ENCODE data around the gene GHITM. TPM values are rescaled to one million over a fixed set of nuclear protein-coding genes. Genes with fewer than 3 reads are reported as not detected.
"Not testable (repeated sequence)": the region's sequence is repeated elsewhere in the genome, so short reads cannot be mapped to it uniquely, and the experiment has no call there.

Gene GHITM, protein sequence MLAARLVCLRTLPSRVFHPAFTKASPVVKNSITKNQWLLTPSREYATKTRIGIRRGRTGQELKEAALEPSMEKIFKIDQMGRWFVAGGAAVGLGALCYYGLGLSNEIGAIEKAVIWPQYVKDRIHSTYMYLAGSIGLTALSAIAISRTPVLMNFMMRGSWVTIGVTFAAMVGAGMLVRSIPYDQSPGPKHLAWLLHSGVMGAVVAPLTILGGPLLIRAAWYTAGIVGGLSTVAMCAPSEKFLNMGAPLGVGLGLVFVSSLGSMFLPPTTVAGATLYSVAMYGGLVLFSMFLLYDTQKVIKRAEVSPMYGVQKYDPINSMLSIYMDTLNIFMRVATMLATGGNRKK
- polyA plus RNA-seq (ENCODE audit: insufficient read length in 3 of 3) = 100 to 1,000 TPM; 161 to 165 (median 164) TPM
- long read RNA-seq, donor 1, transcript GHITM-201 (9 exons, 2,128 nt) = major isoform, 68 of 178 reads
- long read RNA-seq, donor 1, partial matches to known transcripts = 105 of 178 reads
- long read RNA-seq, donor 1, other reads (novel, unspliced or antisense) = 5 of 178 reads
- long read RNA-seq, donor 2, transcript GHITM-201 (9 exons, 2,128 nt) = major isoform, 119 of 293 reads
- long read RNA-seq, donor 2, partial matches to known transcripts = 174 of 293 reads
- long read RNA-seq, donor 2, other reads (novel, unspliced or antisense) = 0 of 293 reads
- long read RNA-seq, donor 3, transcript GHITM-201 (9 exons, 2,128 nt) = major isoform, 63 of 176 reads
- long read RNA-seq, donor 3, partial matches to known transcripts = 113 of 176 reads
- long read RNA-seq, donor 3, other reads (novel, unspliced or antisense) = 0 of 176 reads
- long read RNA-seq, donor 4, transcript GHITM-201 (9 exons, 2,128 nt) = major isoform, 92 of 225 reads
- long read RNA-seq, donor 4, partial matches to known transcripts = 133 of 225 reads
- long read RNA-seq, donor 4, other reads (novel, unspliced or antisense) = 0 of 225 reads
- long read RNA-seq, donor 5, transcript GHITM-201 (9 exons, 2,128 nt) = major isoform, 43 of 58 reads
- long read RNA-seq, donor 5, partial matches to known transcripts = 15 of 58 reads
- long read RNA-seq, donor 5, other reads (novel, unspliced or antisense) = 0 of 58 reads
- long read RNA-seq, donor 6, transcript GHITM-201 (9 exons, 2,128 nt) = major isoform, 73 of 162 reads
- long read RNA-seq, donor 6, partial matches to known transcripts = 84 of 162 reads
- long read RNA-seq, donor 6, other reads (novel, unspliced or antisense) = 5 of 162 reads
- long read RNA-seq, donor 7, transcript GHITM-201 (9 exons, 2,128 nt) = major isoform, 75 of 168 reads
- long read RNA-seq, donor 7, partial matches to known transcripts = 93 of 168 reads
- long read RNA-seq, donor 7, other reads (novel, unspliced or antisense) = 0 of 168 reads
- long read RNA-seq, donor 8, transcript GHITM-201 (9 exons, 2,128 nt) = major isoform, 27 of 52 reads
- long read RNA-seq, donor 8, partial matches to known transcripts = 25 of 52 reads
- long read RNA-seq, donor 8, other reads (novel, unspliced or antisense) = 0 of 52 reads
- long read RNA-seq, donor 9, transcript GHITM-201 (9 exons, 2,128 nt) = major isoform, 109 of 343 reads
- long read RNA-seq, donor 9, partial matches to known transcripts = 234 of 343 reads
- long read RNA-seq, donor 9, other reads (novel, unspliced or antisense) = 0 of 343 reads
- long read RNA-seq, donor 10, transcript GHITM-201 (9 exons, 2,128 nt) = major isoform, 45 of 151 reads
- long read RNA-seq, donor 10, partial matches to known transcripts = 106 of 151 reads
- long read RNA-seq, donor 10, other reads (novel, unspliced or antisense) = 0 of 151 reads
- long read RNA-seq, donor 11, transcript GHITM-201 (9 exons, 2,128 nt) = major isoform, 54 of 90 reads
- long read RNA-seq, donor 11, partial matches to known transcripts = 36 of 90 reads
- long read RNA-seq, donor 11, other reads (novel, unspliced or antisense) = 0 of 90 reads
- long read RNA-seq, donor 12, transcript GHITM-201 (9 exons, 2,128 nt) = major isoform, 116 of 284 reads
- long read RNA-seq, donor 12, partial matches to known transcripts = 168 of 284 reads
- long read RNA-seq, donor 12, other reads (novel, unspliced or antisense) = 0 of 284 reads
- long read RNA-seq, donor 13, transcript GHITM-201 (9 exons, 2,128 nt) = major isoform, 26 of 99 reads
- long read RNA-seq, donor 13, partial matches to known transcripts = 73 of 99 reads
- long read RNA-seq, donor 13, other reads (novel, unspliced or antisense) = 0 of 99 reads
- long read RNA-seq, donor 14 = 0 reads
- long read RNA-seq, donor 15, transcript GHITM-201 (9 exons, 2,128 nt) = major isoform, 112 of 281 reads
- long read RNA-seq, donor 15, partial matches to known transcripts = 169 of 281 reads
- long read RNA-seq, donor 15, other reads (novel, unspliced or antisense) = 0 of 281 reads
- long read RNA-seq, donor 16, transcript GHITM-201 (9 exons, 2,128 nt) = major isoform, 85 of 232 reads
- long read RNA-seq, donor 16, partial matches to known transcripts = 147 of 232 reads
- long read RNA-seq, donor 16, other reads (novel, unspliced or antisense) = 0 of 232 reads

DNA sequence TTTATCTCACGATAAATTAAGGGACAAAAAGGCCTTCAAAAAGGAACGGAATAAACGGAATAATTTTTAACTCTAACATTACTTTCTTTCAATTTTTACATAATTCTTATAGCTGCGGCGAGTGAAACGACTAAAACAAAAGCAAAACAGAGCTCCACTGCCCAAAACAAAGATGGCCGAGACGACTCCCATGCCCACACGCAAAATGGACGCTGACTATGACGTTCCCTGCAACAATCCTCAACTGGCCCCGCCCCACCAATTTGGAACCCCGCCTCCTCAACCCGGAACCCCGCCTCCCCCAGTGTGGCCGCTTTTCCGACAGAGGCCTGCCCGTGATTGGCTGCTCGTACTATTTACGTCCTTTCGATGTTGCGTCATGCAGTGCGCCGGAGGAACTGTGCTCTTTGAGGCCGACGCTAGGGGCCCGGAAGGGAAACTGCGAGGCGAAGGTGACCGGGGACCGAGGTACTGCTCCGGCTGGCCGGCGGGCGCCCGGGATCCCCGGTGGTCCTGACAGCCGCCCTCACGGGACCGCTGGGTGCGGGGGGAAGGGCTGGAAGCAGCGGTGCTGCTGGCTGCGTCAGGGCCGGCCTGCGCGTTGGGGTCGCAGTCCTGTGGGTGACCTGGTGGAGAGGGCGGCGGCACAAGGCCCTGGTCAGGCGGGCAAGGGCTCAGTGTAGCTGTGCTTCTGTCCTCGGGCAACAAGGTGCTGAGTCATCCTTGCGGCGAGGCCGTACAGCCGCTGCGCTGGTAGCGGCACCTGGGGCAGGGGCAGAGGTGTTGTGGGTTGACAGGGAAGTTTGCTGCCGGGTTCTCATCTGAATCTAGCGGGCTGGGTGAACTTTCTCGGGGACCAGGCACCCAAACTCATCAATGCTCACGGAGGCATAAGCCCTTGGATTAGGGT is at the start of gene GHITM:
GHITM (plus strand) TSS at position 384 of the 910 bp plus-strand sequence. CDS start 1,992 bp downstream, outside the sequence.
- DNase-seq = peak; percentile 99

DNA sequence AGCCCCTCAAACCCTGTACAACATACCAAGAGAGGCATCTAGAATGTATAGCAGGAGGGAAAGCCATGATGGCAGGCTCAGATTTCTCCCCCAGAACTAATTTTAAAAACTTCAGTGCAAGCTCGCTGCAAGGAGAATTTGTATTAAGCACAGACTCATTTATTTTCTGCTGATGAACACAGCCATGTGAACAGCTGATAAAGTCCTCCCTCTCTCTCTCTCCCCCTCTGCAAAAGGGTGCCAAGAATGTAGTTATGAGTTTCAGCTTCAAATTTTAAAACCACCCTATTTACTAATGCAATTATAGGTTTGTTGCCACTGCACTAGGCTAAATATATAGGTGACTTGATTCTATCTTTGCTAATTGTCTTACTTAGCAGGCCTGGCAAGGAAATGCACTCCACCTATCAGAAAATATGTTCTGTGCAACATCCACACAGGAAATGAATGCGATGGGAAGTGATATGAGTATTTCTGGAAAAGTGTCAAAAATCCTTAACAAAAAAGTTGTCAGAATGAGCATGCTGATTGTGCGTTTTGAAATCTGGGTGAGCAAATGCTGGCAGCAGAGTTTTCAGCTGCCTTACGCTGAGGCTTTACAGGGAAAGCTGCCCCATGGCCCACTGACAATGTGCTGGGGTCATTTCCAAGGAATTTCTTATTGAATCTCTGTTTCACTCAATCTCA is 43.4 kb upstream of the GHITM start:
- no peak for DNase-seq

DNA sequence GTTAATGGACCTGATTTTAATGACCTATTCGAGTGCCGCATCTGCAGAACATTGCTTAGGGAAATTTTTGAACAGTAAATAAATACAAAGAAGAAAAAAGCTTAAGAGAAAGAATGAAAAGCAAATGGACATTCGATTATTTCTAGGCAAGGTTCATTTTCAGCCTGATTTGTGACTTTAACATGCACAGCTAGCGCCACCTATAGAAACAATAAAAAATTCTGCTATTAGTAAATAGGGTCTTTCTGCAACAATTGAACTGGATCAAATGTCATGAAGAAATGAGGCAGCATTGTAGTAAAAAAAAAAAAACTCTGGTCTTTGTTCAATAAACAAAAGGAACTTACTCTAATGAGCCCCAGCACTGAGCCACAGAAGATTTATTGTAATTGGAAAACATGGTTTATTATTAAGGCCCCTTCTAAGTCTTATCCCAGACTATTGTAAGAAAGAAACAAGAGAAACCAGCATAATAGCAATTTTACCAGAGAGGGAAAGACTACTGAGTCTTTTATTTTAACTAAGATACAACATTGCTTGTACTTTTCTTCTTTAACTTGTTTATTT is 41.4 kb upstream of the GHITM start:
- no peak for DNase-seq

DNA sequence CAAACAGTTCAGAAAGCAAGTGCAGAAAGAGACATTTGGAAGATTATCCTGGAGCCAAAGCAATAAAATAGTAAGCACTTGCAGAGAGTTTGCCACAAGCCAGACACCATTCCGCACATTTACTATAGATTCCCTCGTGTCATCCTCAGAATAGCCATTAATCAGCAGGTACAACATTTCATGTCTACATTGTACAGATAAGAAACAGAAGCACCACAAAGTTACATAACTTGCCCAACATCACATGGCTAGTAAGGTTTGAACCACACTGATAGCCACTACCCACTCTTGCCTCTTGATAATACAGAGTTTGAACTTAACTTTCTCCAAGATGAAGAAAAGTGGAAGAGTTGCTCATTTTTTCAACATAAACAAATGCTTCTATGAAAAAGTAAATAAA is 40.6 kb upstream of the GHITM start:
- DNase-seq = no peak

DNA sequence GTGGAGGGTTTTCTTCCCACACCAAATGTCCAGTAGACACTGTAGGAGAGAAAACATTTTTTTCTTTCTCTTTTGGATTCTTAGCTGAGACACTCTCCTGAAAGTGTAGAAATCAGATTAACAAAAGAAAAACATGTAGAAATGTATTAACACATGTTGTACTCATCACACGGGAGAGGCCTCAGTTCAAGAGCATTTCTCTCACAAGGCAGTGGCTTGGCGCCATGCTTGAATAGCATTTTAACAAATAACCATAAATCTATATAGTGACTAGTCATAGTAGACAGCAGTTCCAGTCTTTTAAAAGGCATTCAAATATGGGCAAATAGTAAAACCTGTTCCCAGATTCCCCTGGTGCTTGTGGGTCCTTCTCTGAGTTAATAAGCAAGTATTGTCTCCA is 38.3 kb upstream of the GHITM start:
- no peak for DNase-seq

DNA sequence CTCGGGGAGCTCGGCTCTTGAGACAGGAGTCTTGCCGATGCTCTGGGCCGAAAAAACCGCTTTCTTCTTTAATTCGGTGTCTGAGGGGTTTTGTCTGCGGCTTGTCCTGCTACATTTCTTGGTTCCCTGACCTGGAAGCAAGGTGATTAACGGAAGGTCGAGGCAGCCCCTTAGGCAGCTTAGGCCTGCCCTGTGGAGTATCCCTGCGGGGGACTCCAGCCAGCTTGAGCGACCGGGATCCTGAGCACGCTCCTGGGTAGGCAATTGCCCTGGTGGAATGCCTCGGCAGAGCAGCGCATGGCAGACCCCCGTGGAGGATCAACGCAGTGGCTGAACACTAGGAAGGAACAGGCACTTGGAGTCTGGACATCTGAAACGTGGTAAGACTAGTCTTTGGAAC is 30.5 kb upstream of the GHITM start:
- DNase-seq = no peak

DNA sequence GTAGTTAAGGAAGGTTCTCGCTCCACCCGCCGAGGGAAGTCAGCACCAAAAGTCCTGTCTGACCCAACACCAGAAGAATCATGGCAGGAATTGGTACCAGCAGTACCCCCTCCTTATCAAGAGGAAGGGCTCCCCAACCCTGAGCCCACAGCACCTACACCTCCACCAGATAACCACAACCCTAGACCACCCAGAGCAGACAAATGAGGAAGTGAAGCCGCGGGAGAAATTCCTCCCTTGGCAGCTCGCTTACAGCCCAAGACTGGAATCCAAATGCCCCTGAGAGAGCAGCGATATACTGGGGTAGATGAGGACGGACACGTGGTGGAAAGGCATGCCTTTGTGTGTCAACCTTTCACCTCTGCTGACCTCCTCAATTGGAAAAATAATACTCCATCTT is 29.5 kb upstream of the GHITM start:
- DNase-seq = not testable (repeated sequence)

DNA sequence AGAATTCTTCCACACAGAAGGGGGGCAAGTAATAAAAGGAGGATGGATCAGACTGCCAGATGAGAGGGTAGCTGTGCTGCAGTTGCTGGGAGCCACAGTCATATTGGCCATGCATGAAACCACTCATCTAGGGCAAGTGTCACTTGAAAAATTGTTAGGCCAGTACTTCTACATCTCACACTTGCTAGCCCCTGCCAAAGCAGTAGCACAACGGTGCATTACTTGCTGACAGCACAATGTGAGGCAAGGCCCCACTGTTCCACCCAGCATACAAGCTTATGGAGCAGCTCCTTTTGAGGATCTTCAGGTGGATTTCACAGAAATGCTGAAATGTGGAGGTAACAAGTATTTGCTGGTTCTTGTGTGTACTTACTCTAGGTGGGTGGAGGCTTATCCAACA is 25.8 kb upstream of the GHITM start:
- not testable (repeated sequence) for DNase-seq

DNA sequence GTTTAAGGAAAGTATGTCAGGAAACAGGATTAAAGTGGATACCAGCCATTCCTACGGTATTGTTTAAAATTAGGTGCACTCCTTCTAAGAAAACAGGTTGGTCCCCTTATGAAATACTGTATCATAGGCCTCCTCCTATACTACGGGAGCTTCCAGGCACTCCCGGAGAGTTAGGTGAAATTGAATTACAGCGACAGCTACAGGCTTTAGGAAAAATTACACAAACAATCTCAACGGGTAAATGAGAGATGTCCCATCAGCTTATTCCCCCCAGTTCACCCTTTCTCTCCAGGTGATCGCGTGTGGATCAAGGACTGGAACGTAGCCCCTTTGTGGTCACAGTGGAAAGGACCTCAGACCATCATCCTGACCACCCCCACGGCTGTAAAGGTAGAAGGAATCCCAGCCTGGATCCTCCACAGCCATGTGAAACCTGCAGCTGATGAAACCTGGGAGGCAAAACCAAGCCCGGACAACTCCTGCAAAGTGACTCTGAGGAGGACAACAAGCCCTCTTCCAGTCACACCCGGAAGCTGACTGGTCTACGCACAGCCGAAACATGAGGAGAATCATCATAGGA is 25.1 kb upstream of the GHITM start:
- no peak for DNase-seq

DNA sequence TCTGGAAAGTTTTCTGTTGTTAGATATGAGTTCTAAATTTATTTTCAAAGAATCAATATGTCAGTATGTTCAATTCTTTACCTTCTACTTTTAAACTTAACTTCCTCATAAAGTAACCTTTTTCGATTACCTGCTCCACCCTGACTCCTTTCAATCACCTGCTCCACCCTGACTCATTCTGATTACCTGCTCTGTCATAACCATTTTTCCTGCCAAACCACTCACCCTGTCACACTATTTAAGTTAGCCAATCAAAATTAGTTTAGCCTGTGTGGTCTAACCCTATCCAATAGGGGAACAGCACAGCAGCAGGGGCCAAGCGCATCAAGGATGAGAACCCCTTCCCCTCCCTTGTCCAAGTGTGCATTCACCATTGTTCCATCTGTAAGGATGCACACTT is 22.1 kb upstream of the GHITM start:
- not testable (repeated sequence) for DNase-seq

DNA sequence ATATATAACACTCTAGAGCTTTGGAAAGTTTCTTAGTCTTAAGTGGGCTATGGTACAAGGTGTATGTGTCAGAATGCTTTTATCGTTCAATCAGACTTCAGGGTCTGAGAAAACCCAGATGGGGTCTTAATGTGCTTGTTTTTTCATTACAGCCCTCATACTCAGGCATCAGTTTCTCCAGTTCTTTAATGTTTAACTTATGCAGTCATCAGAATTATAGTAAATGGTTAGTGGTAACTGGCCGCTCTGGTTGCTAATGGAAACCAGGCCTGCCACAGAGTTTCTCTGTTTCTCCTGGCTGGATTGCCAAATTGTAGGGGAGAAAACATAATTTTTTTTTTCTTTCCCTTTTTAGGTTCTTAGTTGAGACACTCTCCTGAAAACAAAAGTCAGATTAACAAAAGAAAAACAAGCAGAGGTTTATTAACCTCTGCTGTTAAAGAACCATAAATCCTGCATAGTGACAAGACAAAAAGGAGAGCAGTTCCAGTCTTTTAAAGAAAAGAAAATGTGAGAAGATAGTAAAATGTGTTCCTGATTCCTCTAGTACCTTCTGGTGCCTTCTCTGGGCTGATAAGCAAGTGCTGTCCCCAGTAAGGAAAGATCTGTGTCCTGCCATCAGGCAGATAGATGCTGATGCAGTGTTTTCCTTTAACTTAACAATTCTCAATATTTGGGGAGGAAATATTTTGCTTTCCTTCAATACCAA is 21.5 kb upstream of the GHITM start:
- peak; percentile 22 for DNase-seq

DNA sequence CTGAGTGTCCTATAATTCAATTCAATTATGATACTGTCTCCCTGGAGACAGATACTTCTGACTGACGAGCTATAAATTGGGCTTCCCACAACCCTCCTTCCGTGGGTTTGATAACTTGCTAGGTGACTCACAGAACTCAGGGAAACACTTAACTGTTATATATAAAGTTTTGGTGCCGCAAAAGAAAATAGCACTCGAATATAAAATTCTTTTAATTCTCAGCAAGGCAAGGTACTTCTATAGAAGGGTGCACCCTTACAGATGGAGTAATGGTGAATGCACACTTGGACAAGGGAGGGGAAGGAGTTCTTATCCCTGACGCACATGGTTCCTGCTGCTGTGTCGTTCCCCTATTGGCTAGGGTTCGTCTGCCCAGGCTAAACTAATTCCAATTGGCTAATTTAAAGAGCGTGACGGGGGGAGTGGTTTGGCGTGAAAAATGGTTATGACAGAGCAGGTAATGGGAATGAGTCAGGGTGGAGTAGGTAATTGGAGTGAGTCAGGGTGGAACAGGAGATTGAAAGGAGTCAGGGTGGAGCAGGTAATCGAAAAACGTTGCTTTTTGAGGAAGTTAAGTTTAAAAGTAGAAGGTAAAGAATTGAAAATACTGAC is 20.8 kb upstream of the GHITM start:
- DNase-seq = no peak

DNA sequence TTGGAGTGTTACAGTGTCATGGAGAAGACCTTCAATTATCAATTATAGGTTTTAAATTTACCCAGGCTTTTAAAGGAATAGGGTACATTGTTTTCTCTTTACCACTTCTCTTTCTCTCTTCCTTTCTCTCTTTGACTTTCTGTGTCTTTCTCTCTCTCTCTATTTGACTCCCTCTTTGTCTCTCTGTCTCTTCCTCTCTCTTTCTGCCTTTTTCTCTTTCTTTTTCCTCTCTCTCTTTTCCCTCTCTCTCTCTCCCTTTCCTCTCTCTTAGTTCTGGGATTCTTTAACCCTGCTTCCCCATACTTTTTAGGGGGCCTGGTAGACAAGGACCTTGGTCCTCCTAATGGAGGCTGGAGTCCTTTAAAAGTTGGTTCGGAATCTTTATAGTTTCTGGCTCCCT is 15.9 kb upstream of the GHITM start:
- no peak for DNase-seq

DNA sequence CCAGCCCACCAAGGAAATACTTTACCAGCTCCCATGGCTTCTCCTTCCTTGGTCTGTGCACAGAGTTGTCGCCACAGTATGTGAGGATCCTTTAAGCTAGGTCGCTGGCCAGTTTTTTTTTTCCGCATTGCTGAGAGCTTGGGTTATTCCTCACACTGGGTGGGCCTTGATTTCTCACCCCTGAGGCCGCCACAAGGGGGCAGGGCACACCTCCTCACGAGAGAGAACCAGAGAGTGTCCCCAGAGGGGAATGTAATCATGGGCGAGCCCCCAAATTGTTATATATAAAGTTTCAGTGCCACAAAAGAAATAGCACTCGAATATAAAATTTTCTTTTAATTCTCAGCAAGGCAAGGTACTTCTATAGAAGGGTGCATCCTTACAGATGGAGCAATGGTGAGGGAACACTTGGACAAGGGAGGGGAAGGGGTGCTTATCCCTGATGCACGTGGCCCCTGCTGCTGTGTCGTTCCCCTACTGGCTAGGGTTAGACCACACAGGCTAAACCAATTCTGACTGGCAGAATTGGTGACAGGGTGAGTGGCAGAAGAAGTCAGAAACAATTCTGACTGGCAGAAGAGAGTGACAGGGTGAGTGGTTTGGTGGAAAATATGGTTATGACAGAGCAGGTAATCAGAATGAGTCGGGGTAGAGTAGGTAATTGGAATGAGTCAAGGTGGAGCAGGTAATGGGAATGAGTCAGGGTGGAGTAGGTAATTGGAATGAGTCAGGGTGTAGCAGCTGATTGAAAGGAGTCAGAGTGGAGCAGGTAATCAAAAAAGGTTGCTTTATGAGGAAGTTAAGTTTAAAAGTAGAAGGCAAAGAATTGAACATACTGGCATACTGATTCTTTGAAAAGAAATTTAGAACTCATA is 13.2 kb upstream of the GHITM start:
- not testable (repeated sequence) for DNase-seq

DNA sequence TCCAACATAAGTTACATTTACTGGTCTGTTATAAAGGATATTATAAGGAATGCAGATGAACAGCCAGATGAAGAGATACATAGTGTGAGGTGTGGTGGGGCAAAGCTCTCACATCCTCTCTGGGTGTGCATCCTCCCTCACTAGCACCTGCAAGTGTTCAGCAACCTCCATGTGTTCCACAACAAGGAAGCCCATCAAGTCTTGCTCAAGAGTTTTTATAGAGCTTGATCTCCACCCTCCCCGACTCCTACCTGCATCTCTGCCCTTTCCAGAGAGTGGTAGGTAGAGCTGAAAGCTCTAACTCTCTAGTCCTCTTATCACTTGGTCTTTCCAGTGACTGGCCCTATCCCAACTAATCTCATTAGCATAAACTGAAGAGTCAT is 12.5 kb upstream of the GHITM start:
- DNase-seq = no peak
